Activated naive CD8-positive, alpha-beta T cell (primary cell): ENCODE data around the gene SARDH.

Experiments
- H3K27ac Mint-ChIP-seq: one replicate; pipeline ENCODE4 v1.8.0; 2021; ENCODE audit warnings: mixed read lengths
- H3K27me3 Mint-ChIP-seq: one replicate; pipeline ENCODE4 v1.8.0; 2021; ENCODE audit warnings: mixed read lengths
- H3K36me3 Mint-ChIP-seq: one replicate; pipeline ENCODE4 v1.8.0; 2021; ENCODE audit warnings: mixed read lengths
- H3K4me1 Mint-ChIP-seq: one replicate; pipeline ENCODE4 v1.8.0; 2021; ENCODE audit warnings: low read depth, mixed read lengths
- H3K4me3 Mint-ChIP-seq: one replicate; pipeline ENCODE4 v1.8.0; 2021; ENCODE audit warnings: mild to moderate bottlenecking, mixed read lengths
- H3K9me3 Mint-ChIP-seq: one replicate; pipeline ENCODE4 v1.8.0; 2021; ENCODE audit warnings: low read depth, mixed read lengths

Gene SARDH

DNA sequence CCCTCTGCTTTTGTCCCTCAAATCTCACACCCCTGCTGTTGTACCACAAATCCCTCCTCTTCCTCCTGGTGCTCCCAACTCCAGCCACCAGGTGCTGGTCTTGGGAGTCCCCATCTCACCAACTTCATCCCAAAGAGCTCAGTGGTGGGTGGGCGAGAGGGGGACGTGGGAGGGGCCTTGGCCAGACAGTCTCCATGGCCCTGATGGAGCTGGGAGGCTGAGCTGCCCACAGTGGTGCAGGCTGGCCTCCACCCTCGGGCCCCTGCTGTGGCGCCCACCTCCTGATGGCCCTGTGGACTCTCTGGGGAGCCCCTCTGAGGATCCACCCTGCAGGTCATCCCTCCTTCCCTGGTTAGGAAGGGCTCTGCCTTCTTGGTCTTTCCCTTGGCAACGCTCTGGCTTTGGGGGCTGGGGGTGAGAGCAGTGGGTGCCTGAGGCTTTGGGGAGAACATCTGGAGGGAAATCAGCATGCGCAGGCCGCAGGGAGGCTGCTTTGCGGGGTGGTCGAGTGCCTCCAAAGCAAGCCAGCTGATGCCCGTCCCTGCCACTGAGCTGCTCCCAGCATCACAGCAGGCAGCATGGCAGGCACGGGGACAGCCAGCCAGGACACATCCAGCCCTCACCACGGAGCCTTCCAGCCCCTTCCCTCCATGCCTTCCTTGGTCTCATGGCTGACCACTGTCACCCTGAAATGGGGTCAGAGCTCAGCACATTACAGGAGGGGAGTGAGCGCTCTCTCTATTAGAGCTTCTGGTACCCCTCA is 121.3 kb downstream of the SARDH start:
- H3K27me3 Mint-ChIP-seq, result no peaks in the 10 kb centered on the region
- H3K4me1 Mint-ChIP-seq, result peaks cover 28% of the 10 kb centered on the region
- H3K27ac Mint-ChIP-seq, result no peak overlapping the region
- no peaks in the 10 kb centered on the region for H3K9me3 Mint-ChIP-seq
- H3K4me3 Mint-ChIP-seq, result no peak overlapping the region
- H3K36me3 Mint-ChIP-seq, result no peaks in the 10 kb centered on the region

DNA sequence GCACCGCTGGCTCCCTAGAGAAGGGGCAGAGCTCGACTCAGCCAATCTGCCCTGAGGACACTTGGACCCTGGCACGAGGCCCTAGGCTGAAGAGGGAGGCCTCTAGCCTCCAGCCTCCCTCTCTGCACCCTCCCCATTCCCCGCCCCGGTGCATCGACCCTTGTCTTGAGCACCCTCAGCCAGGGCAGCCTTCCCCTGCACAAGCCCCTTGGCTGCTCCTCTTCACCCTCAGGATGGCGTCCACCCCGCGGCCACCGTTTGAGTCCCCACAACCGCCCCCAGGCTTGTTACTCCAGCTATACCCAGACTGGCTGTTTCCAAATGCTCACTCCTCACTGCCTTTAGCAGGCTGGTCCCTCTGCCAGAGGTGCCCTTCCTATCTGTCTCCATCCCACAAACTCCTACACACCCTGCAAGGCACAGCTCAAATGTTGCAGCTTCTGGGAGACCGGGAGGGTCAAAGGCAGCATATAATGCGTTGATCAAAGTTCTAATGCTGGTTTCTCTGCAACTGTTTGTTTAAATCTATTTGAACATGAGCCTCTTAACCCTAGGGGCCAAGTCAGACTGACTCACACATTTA is 122.5 kb downstream of the SARDH start:
- peaks cover 7% of the 10 kb centered on the region for H3K27me3 Mint-ChIP-seq
- H3K4me1 Mint-ChIP-seq, result peaks cover 20% of the 10 kb centered on the region
- no peak overlapping the region for H3K4me3 Mint-ChIP-seq
- no peaks in the 10 kb centered on the region for H3K36me3 Mint-ChIP-seq
- no peak overlapping the region for H3K27ac Mint-ChIP-seq
- H3K9me3 Mint-ChIP-seq, result no peaks in the 10 kb centered on the region

GRCh38 chr9:133615186-133615585 is 123.0 kb downstream of the SARDH start:
- no peaks in the 10 kb centered on the region for H3K9me3 Mint-ChIP-seq
- no peak overlapping the region for H3K4me3 Mint-ChIP-seq
- H3K4me1 Mint-ChIP-seq, result peaks cover 17% of the 10 kb centered on the region
- no peaks in the 10 kb centered on the region for H3K36me3 Mint-ChIP-seq
- no peak overlapping the region for H3K27ac Mint-ChIP-seq
- peaks cover 11% of the 10 kb centered on the region for H3K27me3 Mint-ChIP-seq

- Mint-ChIP-seq H3K4me3 (no peak overlapping the region), H3K27ac (no peak overlapping the region), H3K9me3 (no peaks in the 10 kb centered on the region), H3K36me3 (no peaks in the 10 kb centered on the region), H3K4me1 (peaks cover 15% of the 10 kb centered on the region), H3K27me3 (peaks cover 15% of the 10 kb centered on the region)
Measured at GRCh38 chr9:133614678-133615077, 123.5 kb downstream of the SARDH start.

DNA sequence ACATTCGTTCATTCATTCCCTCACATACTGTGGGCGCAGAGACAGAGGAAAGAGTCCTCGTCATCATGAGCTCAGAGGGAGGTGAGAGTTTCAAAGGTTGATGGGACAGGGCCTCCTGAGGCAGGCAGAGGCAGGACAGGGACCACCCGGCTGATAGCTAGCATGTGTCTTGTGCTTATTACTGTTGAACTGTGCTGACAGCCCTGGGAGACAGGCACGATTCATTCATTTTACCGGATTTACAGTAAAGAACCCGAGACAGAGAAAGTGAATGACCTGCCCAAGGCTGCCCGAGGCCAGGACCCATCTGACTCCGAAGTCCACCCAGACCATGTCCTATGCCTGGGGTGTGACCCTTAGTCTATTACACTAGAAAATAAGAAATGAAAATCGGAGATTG is 124.1 kb downstream of the SARDH start:
- Mint-ChIP-seq H3K36me3 (no peaks in the 10 kb centered on the region), H3K27me3 (peaks cover 18% of the 10 kb centered on the region), H3K4me3 (no peak overlapping the region), H3K9me3 (no peaks in the 10 kb centered on the region), H3K27ac (no peak overlapping the region), H3K4me1 (peaks cover 12% of the 10 kb centered on the region)
